Adrenal gland (tissue), 19 donors: ENCODE results near the gene UBE3C. TPM values are rescaled to one million over a fixed set of nuclear protein-coding genes. Genes with fewer than 3 reads are reported as not detected.

ENCODE experiments used
- DNase-seq, 7 donors: peaks; one replicate each; pipeline ENCODE4 v3.0.0-alpha.2; 2019 to 2020
- H3K27ac ChIP-seq, 5 donors: fragments of 200-600 bp; sonication (generic) in 4 of 5; 1 replicate in 3 of 5; 2 replicates in 2 of 5; pipeline versions ENCODE4 v1.5.1 to v1.8.0; 2016 to 2020; ENCODE audit warnings: mild to moderate bottlenecking in 1 of 5
- H3K27me3 ChIP-seq: fragments of 200-600 bp; 2 replicates; pipeline ENCODE4 v1.8.0; 2021
- H3K36me3 ChIP-seq, 2 donors: fragments of 200-600 bp; replicated peaks in 1 of 2; 1 replicate in 1 of 2; 2 replicates in 1 of 2; pipeline versions ENCODE4 v1.5.1 to v1.8.0; 2018 to 2022
- H3K4me1 ChIP-seq, 2 donors: fragments of 200-600 bp; replicated peaks in 1 of 2; 1 replicate in 1 of 2; 2 replicates in 1 of 2; pipeline versions ENCODE4 v1.5.1 to v1.8.0; 2018 to 2021
- H3K4me3 ChIP-seq, 4 donors: fragments of 200-600 bp; sonication (generic) in 3 of 4; one replicate each; pipeline ENCODE4 v1.5.1; 2016 to 2018
- H3K9me3 ChIP-seq, 3 donors: fragments of 200-600 bp; sonication (generic) in 1 of 3; replicated peaks in 1 of 3; 1 replicate in 2 of 3; 2 replicates in 1 of 3; pipeline versions ENCODE4 v1.5.1 to v1.8.0; 2016 to 2021
- CTCF ChIP-seq, 6 experiments: fragments of 450-650 bp in 4 of 6; fragments of 200-600 bp in 2 of 6; sonication (generic) in 1 of 6; IDR thresholded peaks; 1 replicate in 5 of 6; 2 replicates in 1 of 6; pipeline versions ENCODE4 v1.5.1 to v1.8.0; 2016 to 2021; ENCODE audit warnings: antibody characterized with exemption in 6 of 6, mild to moderate bottlenecking in 2 of 6, moderate library complexity in 1 of 6
- POLR2A ChIP-seq, 2 donors: fragments of 450-650 bp; IDR thresholded peaks; one replicate each; pipeline ENCODE4 v1.6.1; 2017; ENCODE audit warnings: antibody characterized with exemption in 2 of 2, mild to moderate bottlenecking in 2 of 2, moderate library complexity in 1 of 2
- WGBS, 4 donors: extraction: QIAGEN DNeasy Blood & Tissue Kit in 2 of 4; methylation state at CpG; one replicate each; pipeline versions ENCODE4 v1.1.5 to v1.1.7; 2013 to 2017; 5-methylcytosine and 5-hydroxymethylcytosine counted together
- intact Hi-C, 2 donors: fragments of 100-400 bp; cut with DNase I; formaldehyde crosslinking; loops; one replicate each; pipeline versions ENCODE4 v1.14.1 to v1.15.0; 2022 to 2023
- long read RNA-seq, 10 donors: library from polyadenylated mRNA in 3 of 10; unstranded in 2 of 10; stranded (forward) in 1 of 10; transcript quantifications; one replicate each; pipeline ENCODE4 v2.0.0 and lab custom pipeline, GENCODE V29; 2021 to 2026
- polyA plus RNA-seq, 3 donors: library from polyadenylated mRNA; stranded (reverse); fragments of 200-250 nt in 2 of 3; fragments of 350-450 nt in 1 of 3; fragmentation: Illumina TruSeq in 1 of 3; extraction: RNeasy Lipid Tissue Mini Kit (QIAGEN cat#74804) in 1 of 3; gene quantifications; one replicate each; pipeline ENCODE4 v1.2.3, GENCODE V29; 2013 to 2014
- total RNA-seq, 9 donors: library from RNA; depleted of rRNA in 4 of 9; stranded (reverse); fragments of >200 nt in 4 of 9; fragments of 120-200 nt in 1 of 9; fragmentation: NEBNext Ultra II Directional in 1 of 9; extraction: Animal tissue kit (Norgen Biotek cat#: 25700) in 1 of 9; gene quantifications; one replicate each; pipeline versions ENCODE4 v1.1.0 to v1.2.4, GENCODE V29; 2013 to 2023
- donor health status: healthy with polysubstance abuse.
- donor health status: Bipolar disorder and iron deficiency.
- donor health status: DM: yes; HTN: yes; CAD: no.
- donor health status: DM: no; HTN: no; CAD: no.
- donor health status: DM: no; HTN: no; CAD: no.
- donor health status: DM: yes; HTN: yes; CAD: no.

The UBE3C gene
- total RNA-seq (10 to 100 TPM; 31.5 to 58.1 (median 46.5) TPM), polyA plus RNA-seq (10 to 100 TPM; 11.7 to 52.1 (median 13.0) TPM)
- long read RNA-seq, donor 1, full-length matches to known transcripts: 2 of 2 reads
- long read RNA-seq, donor 1, partial matches to known transcripts: 0 of 2 reads
- long read RNA-seq, donor 1, other reads (novel, unspliced or antisense): 0 of 2 reads
- long read RNA-seq, donor 2, full-length matches to known transcripts: 3 of 3 reads
- long read RNA-seq, donor 2, partial matches to known transcripts: 0 of 3 reads
- long read RNA-seq, donor 2, other reads (novel, unspliced or antisense): 0 of 3 reads
- long read RNA-seq, donor 3, full-length matches to known transcripts: 4 of 4 reads
- long read RNA-seq, donor 3, partial matches to known transcripts: 0 of 4 reads
- long read RNA-seq, donor 3, other reads (novel, unspliced or antisense): 0 of 4 reads
- long read RNA-seq, donor 4, partial matches to known transcripts: 5 of 8 reads
- long read RNA-seq, donor 4, other reads (novel, unspliced or antisense): 3 of 8 reads
- long read RNA-seq, donor 5, full-length matches to known transcripts: 59 of 95 reads
- long read RNA-seq, donor 5, partial matches to known transcripts: 15 of 95 reads
- long read RNA-seq, donor 5, other reads (novel, unspliced or antisense): 21 of 95 reads
- long read RNA-seq, donor 6, partial matches to known transcripts: 2 of 3 reads
- long read RNA-seq, donor 6, other reads (novel, unspliced or antisense): 1 of 3 reads
- long read RNA-seq, donor 7, full-length matches to known transcripts: 2 of 2 reads
- long read RNA-seq, donor 7, partial matches to known transcripts: 0 of 2 reads
- long read RNA-seq, donor 7, other reads (novel, unspliced or antisense): 0 of 2 reads
- long read RNA-seq, donor 8, full-length matches to known transcripts: 3 of 10 reads
- long read RNA-seq, donor 8, partial matches to known transcripts: 7 of 10 reads
- long read RNA-seq, donor 8, other reads (novel, unspliced or antisense): 0 of 10 reads
- long read RNA-seq, donor 9, full-length matches to known transcripts: 1 of 25 reads
- long read RNA-seq, donor 9, partial matches to known transcripts: 24 of 25 reads
- long read RNA-seq, donor 9, other reads (novel, unspliced or antisense): 0 of 25 reads
- long read RNA-seq, donor 10, full-length matches to known transcripts: 1 of 33 reads
- long read RNA-seq, donor 10, partial matches to known transcripts: 32 of 33 reads
- long read RNA-seq, donor 10, other reads (novel, unspliced or antisense): 0 of 33 reads

- no peaks in the 10 kb centered on the region for H3K36me3 ChIP-seq
- H3K27me3 ChIP-seq: no peaks in the 10 kb centered on the region
- peak within 1 kb of the TSS in 3 of 4 donors; percentile 7 to 84 (median 33) for H3K4me3 ChIP-seq
- peaks cover 13 to 28% of the 10 kb centered on the region in 2 donors for H3K4me1 ChIP-seq
- 2 to 18% (median 3%) methylated on average over 4 to 80 of the region's 80 CpGs for WGBS, 4 donors
- H3K27ac ChIP-seq: peak within 1 kb of the TSS in 4 of 5 donors; percentile 77 to 98 (median 86)
- peak; percentile 82 to 91 (median 88) for DNase-seq
- intact Hi-C loops: loop anchor here in 1 of 2 donors (10.0 kb wide), 1 partner anchor 184 kb away; no protein-coding TSS in a partner anchor
- TF ChIP-seq CTCF (IDR thresholded peaks at IDR 0.05): peak in 1 of 6 experiments; percentile 30
- peak; percentile 33 to 46 for TF ChIP-seq POLR2A (IDR thresholded peaks at IDR 0.05)
- no peaks in the 10 kb centered on the region for H3K9me3 ChIP-seq
Measured at GRCh38 chr7:157138424-157139110, at the start of gene UBE3C. TSS of gene UBE3C (plus strand) at chr7:157138926. CDS start at chr7:157139273, 347 bp downstream.

GRCh38 chr7:157089100-157089610, 49.6 kb upstream of the UBE3C start:
- peak in 1 of 7 donors; percentile 18 for DNase-seq
- H3K36me3 ChIP-seq: no peaks in the 10 kb centered on the region
- intact Hi-C loops: no loop called here
- no peaks in the 10 kb centered on the region for H3K9me3 ChIP-seq
- no peak overlapping the region for H3K4me3 ChIP-seq
- TF ChIP-seq POLR2A (IDR thresholded peaks at IDR 0.05): no peak
- TF ChIP-seq CTCF (IDR thresholded peaks at IDR 0.05): no peak
- peaks cover 12% of the 10 kb centered on the region for H3K27me3 ChIP-seq
- no peak overlapping the region for H3K27ac ChIP-seq
- no peaks in the 10 kb centered on the region for H3K4me1 ChIP-seq
- WGBS, 4 donors: 29 to 35% (median 31%) methylated on average over 11 to 15 of the region's 15 CpGs

- Histone ChIP-seq H3K27ac (no peak overlapping the region), H3K9me3 (no peaks in the 10 kb centered on the region), H3K36me3 (no peaks in the 10 kb centered on the region), H3K4me1 (no peaks in the 10 kb centered on the region), H3K27me3 (peaks cover 12% of the 10 kb centered on the region), H3K4me3 (no peak overlapping the region)
- DNase-seq: peak in 1 of 7 donors; percentile 23
- 82 to 94% (median 84%) methylated on average over 16 to 25 of the region's 25 CpGs for WGBS, 4 donors
- intact Hi-C loops: no loop called here
- no peak for TF ChIP-seq CTCF (IDR thresholded peaks at IDR 0.05)
- no peak for TF ChIP-seq POLR2A (IDR thresholded peaks at IDR 0.05)
Measured at GRCh38 chr7:157090485-157091165, 48.1 kb upstream of the UBE3C start.
